ENCODE data around the gene NAT14.

Gene NAT14

DNA sequence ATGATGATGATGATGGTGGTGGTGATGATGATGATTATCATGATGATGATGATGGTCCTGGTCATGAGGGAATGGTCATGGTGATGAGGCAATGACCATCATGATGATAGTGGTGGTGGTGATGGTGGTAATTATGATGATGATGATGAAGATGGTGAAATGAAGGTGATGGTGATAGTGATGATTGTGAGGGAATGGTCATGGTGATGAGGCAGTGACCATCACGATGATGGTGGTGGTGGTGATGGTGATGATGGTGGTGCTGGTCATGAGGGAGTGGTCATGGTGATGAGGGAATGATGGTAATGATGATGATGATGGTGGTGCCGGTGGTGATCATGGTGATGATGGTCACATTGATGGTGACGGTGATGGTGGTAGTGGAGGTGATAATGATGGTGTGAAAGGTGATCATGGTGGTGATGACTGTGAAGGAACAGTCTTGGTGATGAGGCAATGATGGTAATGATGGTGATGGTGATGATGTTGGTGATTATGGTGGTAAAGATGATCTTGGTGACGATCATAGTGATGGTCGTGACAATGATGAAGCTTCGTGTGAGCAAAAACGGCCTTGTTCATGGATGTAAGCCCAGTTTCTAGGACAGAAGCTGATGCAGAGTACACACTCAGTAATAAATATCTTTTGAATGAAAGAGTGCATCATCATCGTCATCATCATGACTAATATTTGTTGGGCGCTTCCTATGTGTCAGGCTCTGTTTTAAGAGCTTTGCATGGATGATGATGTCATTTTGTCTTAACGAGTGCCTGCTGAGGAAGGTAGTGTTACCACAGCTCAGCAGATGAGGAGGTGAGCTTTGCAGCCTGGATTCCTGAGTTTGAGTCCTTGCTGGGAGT, 34.7 kb downstream of the NAT14 start:
- H3K27ac ChIP-seq: no peak overlapping the region
- no peak for TF ChIP-seq ZFX (IDR thresholded peaks at IDR 0.05)
- TF ChIP-seq, protein P1, sequence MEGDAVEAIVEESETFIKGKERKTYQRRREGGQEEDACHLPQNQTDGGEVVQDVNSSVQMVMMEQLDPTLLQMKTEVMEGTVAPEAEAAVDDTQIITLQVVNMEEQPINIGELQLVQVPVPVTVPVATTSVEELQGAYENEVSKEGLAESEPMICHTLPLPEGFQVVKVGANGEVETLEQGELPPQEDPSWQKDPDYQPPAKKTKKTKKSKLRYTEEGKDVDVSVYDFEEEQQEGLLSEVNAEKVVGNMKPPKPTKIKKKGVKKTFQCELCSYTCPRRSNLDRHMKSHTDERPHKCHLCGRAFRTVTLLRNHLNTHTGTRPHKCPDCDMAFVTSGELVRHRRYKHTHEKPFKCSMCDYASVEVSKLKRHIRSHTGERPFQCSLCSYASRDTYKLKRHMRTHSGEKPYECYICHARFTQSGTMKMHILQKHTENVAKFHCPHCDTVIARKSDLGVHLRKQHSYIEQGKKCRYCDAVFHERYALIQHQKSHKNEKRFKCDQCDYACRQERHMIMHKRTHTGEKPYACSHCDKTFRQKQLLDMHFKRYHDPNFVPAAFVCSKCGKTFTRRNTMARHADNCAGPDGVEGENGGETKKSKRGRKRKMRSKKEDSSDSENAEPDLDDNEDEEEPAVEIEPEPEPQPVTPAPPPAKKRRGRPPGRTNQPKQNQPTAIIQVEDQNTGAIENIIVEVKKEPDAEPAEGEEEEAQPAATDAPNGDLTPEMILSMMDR (conservative IDR thresholded peaks at IDR 0.05): no peak

- no peak overlapping the region for H3K27ac ChIP-seq
- no peak for TF ChIP-seq ZFX (IDR thresholded peaks at IDR 0.05)
- TF ChIP-seq, protein P1 (conservative IDR thresholded peaks at IDR 0.05): no peak
These were observed 35.8 kb downstream of the NAT14 start for GRCh38 chr19:55520691-55521292.

GRCh38 chr19:55525289-55526101, 40.5 kb downstream of the NAT14 start:
- no peak for TF ChIP-seq ZFX (IDR thresholded peaks at IDR 0.05)
- TF ChIP-seq, protein P1 (conservative IDR thresholded peaks at IDR 0.05): no peak
- no peak overlapping the region for H3K27ac ChIP-seq

- TF ChIP-seq ZFX (IDR thresholded peaks at IDR 0.05): no peak
- TF ChIP-seq, protein P1 (conservative IDR thresholded peaks at IDR 0.05): no peak
- no peak overlapping the region for H3K27ac ChIP-seq
These were observed 41.5 kb downstream of the NAT14 start for GRCh38 chr19:55526216-55527196.

DNA sequence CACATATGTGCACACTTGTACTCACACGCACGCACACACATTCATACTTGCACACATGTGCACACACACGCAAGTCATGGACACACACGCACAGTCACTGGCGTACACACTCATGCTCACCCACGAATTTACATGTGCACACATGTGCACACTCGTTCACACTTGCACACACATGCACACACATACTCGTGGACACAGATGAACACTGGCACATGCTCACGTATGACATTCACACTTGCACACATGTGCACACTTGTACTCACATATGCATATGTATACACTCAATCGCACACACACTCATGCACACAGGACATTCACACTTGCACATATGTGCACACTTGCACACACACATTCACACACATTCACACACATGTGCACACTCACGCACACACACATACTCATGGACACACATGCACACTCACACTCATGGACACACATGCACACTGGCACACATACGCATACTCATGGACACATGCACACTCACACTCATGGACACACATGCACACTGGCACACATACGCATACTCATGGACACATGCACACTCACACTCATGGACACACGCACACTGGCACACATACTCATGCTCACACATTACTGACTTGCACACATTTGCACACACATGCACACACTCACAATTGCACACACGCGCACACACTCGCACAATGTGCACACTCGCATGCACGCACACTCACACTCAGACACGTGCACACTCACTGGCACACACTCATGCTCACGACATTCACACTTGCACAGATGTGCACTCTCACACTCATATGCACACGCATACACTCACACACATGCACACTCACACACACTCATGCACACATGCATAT, 42.4 kb downstream of the NAT14 start:
- no peak overlapping the region for H3K27ac ChIP-seq
- TF ChIP-seq ZFX (IDR thresholded peaks at IDR 0.05): no peak
- TF ChIP-seq, protein P1 (conservative IDR thresholded peaks at IDR 0.05): no peak
